GM19239 (cell line): ENCODE data around the gene C5orf47.

Experiments used
- DNase-seq: peaks from one replicate; pipeline ENCODE4 v3.0.0; 2011; ENCODE audit warnings: low spot score; ENCODE audit not compliant: insufficient read length
- FAIRE-seq: peaks from 2 replicates; lab custom pipeline; 2011; peaks lifted over from hg19 to GRCh38; lab: Jason Lieb, UNC

C5orf47 gene

DNA sequence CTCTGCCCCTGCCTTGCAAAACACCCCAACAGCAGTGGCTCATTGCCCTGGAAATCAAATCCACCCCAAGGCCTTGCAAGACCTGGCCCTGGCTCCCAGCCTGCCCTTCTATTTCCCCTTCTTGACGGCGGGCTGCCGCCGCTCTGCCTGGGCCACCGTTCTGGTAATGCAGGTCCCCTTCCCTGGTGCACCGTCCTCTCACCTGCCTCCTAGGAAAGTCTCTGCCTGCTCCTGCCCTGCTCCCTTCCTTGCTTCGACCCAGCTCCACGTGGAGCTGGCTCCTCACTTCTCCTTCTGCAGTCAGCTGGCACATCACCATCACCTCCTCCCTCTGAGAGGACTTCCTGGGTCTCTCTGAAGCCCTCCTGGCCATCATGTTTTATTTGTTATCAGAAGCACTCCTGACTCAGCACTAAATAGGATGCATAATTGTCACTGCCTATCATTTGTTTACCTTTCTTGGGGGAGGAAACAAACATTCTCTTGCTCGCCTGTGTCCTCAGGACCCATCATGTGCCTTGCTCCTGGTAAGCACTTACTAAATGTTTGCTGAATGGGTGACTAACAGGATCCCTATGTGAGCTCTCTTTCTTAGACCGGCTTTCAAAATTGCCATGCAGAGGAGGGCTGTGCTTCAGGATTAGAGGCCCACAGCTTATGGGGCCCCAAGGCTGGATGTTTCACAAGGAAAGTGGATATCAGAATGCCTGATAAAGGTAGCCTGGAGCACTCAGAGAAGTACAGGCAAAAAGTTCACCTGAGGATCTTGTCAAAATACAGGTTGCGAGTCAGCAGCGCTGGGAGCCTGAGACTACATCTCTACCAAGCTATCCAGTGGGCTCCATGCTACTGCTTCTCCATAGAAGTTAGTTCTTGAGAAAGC, 19.6 kb upstream of the C5orf47 start:
- DNase-seq, result no peak

GRCh38 chr5:173970878-173971650, 17.9 kb upstream of the C5orf47 start:
- no peak for FAIRE-seq
- no peak for DNase-seq

More for the DNA sequence above, 19.6 kb upstream of the C5orf47 start:
- FAIRE-seq, result no peak

- DNase-seq, result no peak
- no peak for FAIRE-seq
Observed at GRCh38 chr5:173971681-173972345, 17.2 kb upstream of the C5orf47 start.

- no peak for FAIRE-seq
- no peak for DNase-seq
Observed at GRCh38 chr5:173972607-173972924, 16.4 kb upstream of the C5orf47 start.

GRCh38 chr5:173972925-173973615, 15.9 kb upstream of the C5orf47 start:
- DNase-seq, result peak; percentile 79
- peak; percentile 92 for FAIRE-seq

- DNase-seq (no peak), FAIRE-seq (no peak)
Observed at GRCh38 chr5:173973616-173973969, 15.4 kb upstream of the C5orf47 start.

- DNase-seq, result no peak
- no peak for FAIRE-seq
Observed at GRCh38 chr5:173974688-173975239, 14.2 kb upstream of the C5orf47 start.

GRCh38 chr5:173981185-173981761, 7.7 kb upstream of the C5orf47 start:
- no peak for DNase-seq

GRCh38 chr5:173984218-173984617, 4.8 kb upstream of the C5orf47 start:
- DNase-seq (no peak), FAIRE-seq (no peak)

More at GRCh38 chr5:173981185-173981761, 7.7 kb upstream of the C5orf47 start:
- FAIRE-seq, result no peak

- DNase-seq, result no peak
- no peak for FAIRE-seq
Observed at GRCh38 chr5:173989432-173990082, 587 bp downstream of the C5orf47 start.

DNA sequence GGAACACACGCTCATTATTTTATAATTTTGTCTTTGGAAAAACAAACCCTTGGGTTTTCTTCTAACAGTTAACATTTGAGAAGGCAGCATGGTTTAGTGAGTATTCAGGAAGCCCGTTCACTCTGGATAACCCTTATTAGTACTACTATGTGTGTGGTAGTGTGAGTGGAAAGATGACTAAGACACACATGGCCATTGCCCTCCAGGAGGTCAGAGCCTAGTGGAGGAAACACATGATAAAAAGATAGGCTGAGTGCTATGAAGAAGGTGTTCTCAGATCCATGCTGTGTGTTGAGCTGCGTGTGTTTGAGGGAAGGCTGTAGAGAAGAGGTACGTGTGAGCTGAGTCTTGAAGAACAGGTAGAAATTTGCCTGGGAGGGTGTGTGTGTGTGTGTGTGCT, 8.4 kb downstream of the C5orf47 start:
- no peak for FAIRE-seq
- no peak for DNase-seq

DNA sequence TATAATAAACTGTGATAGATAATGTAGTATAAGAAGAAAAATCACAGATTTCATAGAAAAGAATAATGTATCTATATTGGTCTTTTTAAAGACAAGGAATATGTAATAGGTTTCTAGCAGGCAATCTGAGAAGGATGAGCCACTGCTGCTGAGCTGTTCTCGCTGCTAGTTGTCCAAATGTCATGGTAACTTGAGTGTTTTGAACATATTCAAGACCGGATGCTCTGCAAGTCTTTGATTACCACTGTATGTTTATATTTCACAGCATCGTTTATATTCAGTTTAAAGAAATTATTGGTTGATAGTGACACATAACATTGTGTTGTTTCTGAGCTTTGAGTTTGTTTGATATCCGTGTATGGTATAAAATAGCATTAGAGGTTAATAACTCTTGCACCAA, 9.6 kb downstream of the C5orf47 start:
- FAIRE-seq (no peak), DNase-seq (no peak)

- DNase-seq (no peak), FAIRE-seq (no peak)
Observed at GRCh38 chr5:174000076-174000475, 11.1 kb downstream of the C5orf47 start.

GRCh38 chr5:174003795-174004194, 14.8 kb downstream of the C5orf47 start:
- no peak for DNase-seq
- no peak for FAIRE-seq

- DNase-seq (no peak), FAIRE-seq (no peak)
Observed at GRCh38 chr5:174008922-174009321, 20.0 kb downstream of the C5orf47 start.

GRCh38 chr5:174010365-174010764, 21.4 kb downstream of the C5orf47 start:
- DNase-seq, result no peak
- no peak for FAIRE-seq

DNA sequence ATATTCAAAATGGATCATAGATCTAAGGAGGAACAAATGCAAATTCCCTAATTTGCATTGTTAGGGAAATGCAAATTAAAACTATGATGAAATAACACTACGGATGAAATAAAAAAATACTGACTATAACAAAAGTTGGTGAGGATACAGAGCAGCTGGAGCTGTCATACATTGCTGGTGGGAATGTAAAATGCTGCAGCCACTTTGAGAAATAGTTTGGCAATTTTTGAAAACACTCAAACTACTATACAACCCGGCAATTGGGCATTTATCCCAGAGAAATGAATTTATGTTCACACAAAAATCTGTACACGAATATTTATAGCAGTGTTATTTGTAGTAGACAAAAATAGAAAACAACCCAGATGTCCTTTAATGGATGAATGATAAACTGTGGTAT, 22.5 kb downstream of the C5orf47 start:
- no peak for FAIRE-seq
- no peak for DNase-seq

DNA sequence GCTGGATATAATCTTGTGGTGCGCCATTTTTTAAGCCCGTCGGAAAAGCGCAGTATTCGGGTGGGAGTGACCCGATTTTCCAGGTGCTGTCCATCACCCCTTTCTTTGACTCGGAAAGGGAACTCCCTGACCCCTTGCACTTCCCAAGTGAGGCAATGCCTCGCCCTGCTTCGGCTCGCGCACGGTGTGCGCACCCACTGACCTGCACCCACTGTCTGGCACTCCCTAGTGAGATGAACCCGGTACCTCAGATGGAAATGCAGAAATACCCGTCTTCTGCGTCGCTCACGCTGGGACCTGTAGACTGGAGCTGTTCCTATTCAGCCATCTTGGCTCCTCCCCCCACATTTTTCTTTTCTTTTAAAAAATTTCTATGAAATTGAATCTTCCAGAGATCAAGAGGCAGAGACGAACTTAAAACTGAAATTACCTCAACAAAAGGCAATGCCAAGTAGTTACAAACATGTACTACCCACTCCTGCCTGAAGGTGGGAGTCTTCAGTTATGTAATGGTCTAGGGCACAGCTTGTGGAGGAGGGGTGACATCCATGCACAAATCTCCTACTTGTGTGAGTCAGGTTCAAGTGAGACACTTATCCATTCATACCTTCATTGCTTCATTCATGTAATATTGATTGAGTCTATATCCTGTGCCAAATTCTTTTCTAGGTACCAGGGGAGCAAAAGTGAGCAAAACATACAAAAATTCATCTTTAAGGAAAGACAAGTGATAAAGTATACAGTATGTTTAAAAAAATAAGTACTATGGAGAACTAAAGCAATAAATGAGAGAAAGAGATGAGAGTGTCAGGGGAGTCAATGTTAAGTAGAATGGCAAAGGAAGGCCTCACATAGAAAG, 31.3 kb downstream of the C5orf47 start:
- FAIRE-seq, result peak; percentile 91
- DNase-seq, result peak; percentile 9
